ENCODE data around the gene SPSB1. TPM values are rescaled to one million over a fixed set of nuclear protein-coding genes. Genes with fewer than 3 reads are reported as not detected.

Gene SPSB1
- total and polyA plus RNA-seq, 2 experiments from 2014 or later: 4.6 to 5.4 TPM

GRCh38 chr1:9402256-9402616 is 109.5 kb downstream of the SPSB1 start:
- no peak for DNase-seq (ENCODE audit: low read depth in 1 of 2, low spot score in 1 of 2)
- Histone ChIP-seq H3K27ac (no peak overlapping the region), H3K4me3 (no peak overlapping the region), H3K4me1 (ENCODE audit: low read depth) (peaks cover 13% of the 10 kb centered on the region), H3K27me3 (no peaks in the 10 kb centered on the region), H3K36me3 (no peaks in the 10 kb centered on the region), H3K9me3 (ENCODE audit: low read depth) (no peaks in the 10 kb centered on the region)
- TF ChIP-seq, protein P1, sequence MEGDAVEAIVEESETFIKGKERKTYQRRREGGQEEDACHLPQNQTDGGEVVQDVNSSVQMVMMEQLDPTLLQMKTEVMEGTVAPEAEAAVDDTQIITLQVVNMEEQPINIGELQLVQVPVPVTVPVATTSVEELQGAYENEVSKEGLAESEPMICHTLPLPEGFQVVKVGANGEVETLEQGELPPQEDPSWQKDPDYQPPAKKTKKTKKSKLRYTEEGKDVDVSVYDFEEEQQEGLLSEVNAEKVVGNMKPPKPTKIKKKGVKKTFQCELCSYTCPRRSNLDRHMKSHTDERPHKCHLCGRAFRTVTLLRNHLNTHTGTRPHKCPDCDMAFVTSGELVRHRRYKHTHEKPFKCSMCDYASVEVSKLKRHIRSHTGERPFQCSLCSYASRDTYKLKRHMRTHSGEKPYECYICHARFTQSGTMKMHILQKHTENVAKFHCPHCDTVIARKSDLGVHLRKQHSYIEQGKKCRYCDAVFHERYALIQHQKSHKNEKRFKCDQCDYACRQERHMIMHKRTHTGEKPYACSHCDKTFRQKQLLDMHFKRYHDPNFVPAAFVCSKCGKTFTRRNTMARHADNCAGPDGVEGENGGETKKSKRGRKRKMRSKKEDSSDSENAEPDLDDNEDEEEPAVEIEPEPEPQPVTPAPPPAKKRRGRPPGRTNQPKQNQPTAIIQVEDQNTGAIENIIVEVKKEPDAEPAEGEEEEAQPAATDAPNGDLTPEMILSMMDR (IDR thresholded peaks at IDR 0.05; ENCODE audit: low read depth, low read length): no peak

DNA sequence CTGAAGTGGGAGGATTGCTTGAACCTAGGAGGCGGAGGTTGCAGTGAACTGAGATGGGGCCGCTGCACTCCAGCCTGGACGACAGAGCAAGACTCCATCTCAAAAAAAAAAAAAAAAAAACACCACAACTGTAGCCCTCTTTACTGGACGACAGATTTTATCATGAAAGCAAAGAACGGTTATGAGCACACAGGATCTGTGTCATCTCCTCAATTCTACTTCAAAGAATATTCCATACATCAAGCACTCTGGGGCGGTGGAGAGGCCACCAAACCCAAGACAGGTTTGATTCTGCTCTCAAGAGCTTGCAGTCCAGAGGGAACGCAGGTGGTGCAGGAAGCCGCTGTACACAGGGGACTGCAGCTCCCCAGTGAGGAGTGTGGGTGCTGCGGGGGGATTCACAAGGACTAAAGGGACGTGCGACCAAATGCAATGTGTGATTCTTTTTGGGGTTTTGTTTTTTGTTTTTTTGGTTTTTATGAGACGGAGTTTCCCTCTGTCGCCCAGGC is 110.1 kb downstream of the SPSB1 start:
- no peaks in the 10 kb centered on the region for H3K27me3 ChIP-seq
- no peak overlapping the region for H3K4me3 ChIP-seq
- DNase-seq (ENCODE audit: low read depth in 1 of 2, low spot score in 1 of 2): no peak
- TF ChIP-seq, protein P1 (IDR thresholded peaks at IDR 0.05; ENCODE audit: low read depth, low read length): no peak
- H3K27ac ChIP-seq: no peak overlapping the region
- H3K4me1 ChIP-seq (ENCODE audit: low read depth): peaks cover 13% of the 10 kb centered on the region
- H3K9me3 ChIP-seq (ENCODE audit: low read depth): no peaks in the 10 kb centered on the region
- no peaks in the 10 kb centered on the region for H3K36me3 ChIP-seq

DNA sequence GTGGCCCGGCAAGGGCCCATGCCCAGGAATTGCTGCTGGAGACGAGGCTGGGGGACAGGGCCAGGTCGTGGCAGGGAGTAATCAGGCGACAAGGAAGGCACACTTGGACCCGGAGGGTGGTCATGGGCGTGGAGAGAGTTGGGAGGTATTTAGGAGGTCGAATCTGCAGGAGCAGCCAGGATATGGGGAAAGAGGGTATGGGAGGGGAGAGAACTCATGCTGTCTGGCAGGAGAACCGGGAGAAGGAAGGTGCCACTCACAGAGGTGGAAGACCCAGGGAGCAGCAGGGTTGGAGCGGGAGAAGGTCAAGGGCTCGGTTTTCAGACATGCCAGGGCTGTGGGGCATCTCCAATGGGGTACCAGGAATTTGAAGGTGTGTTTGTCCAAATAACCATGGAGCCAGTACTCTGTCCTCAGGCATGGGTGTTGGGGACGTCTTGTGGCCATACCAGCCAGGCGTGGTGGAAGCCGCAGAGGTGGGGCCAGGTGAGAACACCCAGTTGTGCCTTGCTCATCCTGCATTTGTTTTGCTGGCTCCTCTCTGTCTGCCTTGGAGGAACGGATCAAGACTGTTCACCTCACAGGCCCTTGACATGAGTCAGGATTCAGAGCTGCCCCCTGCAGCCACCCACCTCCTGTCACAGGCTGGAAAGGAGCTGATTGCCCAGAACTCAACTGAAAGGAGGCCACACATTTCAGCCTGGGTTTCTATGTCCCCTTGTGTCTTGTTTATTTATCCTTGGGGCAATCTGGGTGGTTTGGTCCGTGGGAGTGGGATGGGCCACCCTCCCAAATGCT is 111.6 kb downstream of the SPSB1 start:
- Histone ChIP-seq H3K9me3 (ENCODE audit: low read depth) (no peaks in the 10 kb centered on the region), H3K27ac (no peak overlapping the region), H3K36me3 (no peaks in the 10 kb centered on the region), H3K4me1 (ENCODE audit: low read depth) (peaks cover 13% of the 10 kb centered on the region), H3K4me3 (no peak overlapping the region), H3K27me3 (no peaks in the 10 kb centered on the region)
- TF ChIP-seq, protein P1 (IDR thresholded peaks at IDR 0.05; ENCODE audit: low read depth, low read length): no peak
- no peak for DNase-seq (ENCODE audit: low read depth in 1 of 2, low spot score in 1 of 2)

- Histone ChIP-seq H3K36me3 (no peaks in the 10 kb centered on the region), H3K27ac (peak overlapping the region; percentile 34), H3K9me3 (ENCODE audit: low read depth) (no peaks in the 10 kb centered on the region), H3K4me3 (no peak overlapping the region), H3K27me3 (no peaks in the 10 kb centered on the region), H3K4me1 (ENCODE audit: low read depth) (peaks cover 13% of the 10 kb centered on the region)
- TF ChIP-seq, protein P1 (IDR thresholded peaks at IDR 0.05; ENCODE audit: low read depth, low read length): no peak
- no peak for DNase-seq (ENCODE audit: low read depth in 1 of 2, low spot score in 1 of 2)
Measured at GRCh38 chr1:9406111-9406510, 113.4 kb downstream of the SPSB1 start.

- no peak overlapping the region for H3K4me3 ChIP-seq
- DNase-seq (ENCODE audit: low read depth in 1 of 2, low spot score in 1 of 2): peak; percentile 75 to 86
- H3K4me1 ChIP-seq (ENCODE audit: low read depth): peaks cover 38% of the 10 kb centered on the region
- peak overlapping the region; percentile 62 for H3K27ac ChIP-seq
- TF ChIP-seq, protein P1 (IDR thresholded peaks at IDR 0.05; ENCODE audit: low read depth, low read length): no peak
- H3K9me3 ChIP-seq (ENCODE audit: low read depth): no peaks in the 10 kb centered on the region
- H3K27me3 ChIP-seq: no peaks in the 10 kb centered on the region
- H3K36me3 ChIP-seq: no peaks in the 10 kb centered on the region
Measured at GRCh38 chr1:9410737-9411297, 118.1 kb downstream of the SPSB1 start.

All from cardiac muscle cell (in vitro differentiated cells and primary cell).